PC-3 (cell line): ENCODE data around the gene AXL. TPM values are rescaled to one million over a fixed set of nuclear protein-coding genes. Genes with fewer than 3 reads are reported as not detected.
A peak's percentile ranks its signal among the peaks of the same experiment; 100 is the strongest.
"Not testable (repeated sequence)": the region's sequence is repeated elsewhere in the genome, so short reads cannot be mapped to it uniquely, and the experiment has no call there.

Experiments used
- ATAC-seq: fragments of 200-7000 bp; cut with Tn5 transposase; 2 replicates; pipeline ENCODE4 v1.9.1; 2020; ENCODE audit warnings: mild to moderate bottlenecking, moderate library complexity
- BruUV-seq: library from RNA; stranded (reverse); fragments of 400-500 nt; replicated peaks from 2 replicates; lab custom pipeline; 2021; lab: Mats Ljungman, UMichigan
- CTCF ChIA-PET: fragments of 300-600 bp; sonication (Branson Sonifier 250); formaldehyde crosslinking; loops from one replicate; lab custom pipeline; 2022; ENCODE audit warnings: antibody characterized with exemption; lab: Charles Lee
- POLR2A ChIA-PET: fragments of 300-600 bp; sonication (Branson Sonifier 250); formaldehyde crosslinking; loops from one replicate; lab custom pipeline; 2022; ENCODE audit warnings: antibody characterized with exemption; ENCODE audit not compliant: unreplicated experiment; lab: Charles Lee
- DNase-seq: peaks from one replicate; pipeline ENCODE4 v3.0.0-alpha.2; 2015
- H2AFZ ChIP-seq: fragments of 300-600 bp; sonication (generic); 2 replicates; pipeline ENCODE4 v1.6.0; 2016; ENCODE audit warnings: antibody characterized with exemption, low read length
- H3F3A ChIP-seq: fragments of 300-600 bp; sonication (generic); one replicate; pipeline ENCODE4 v1.6.0; 2017; ENCODE audit warnings: antibody characterized with exemption, low read length, control low read depth, mild to moderate bottlenecking; ENCODE audit not compliant: unreplicated experiment
- H3K27ac ChIP-seq: fragments of 300-600 bp; sonication (generic); 2 replicates; pipeline ENCODE4 v1.5.1; 2016; ENCODE audit warnings: mild to moderate bottlenecking, low read length
- H3K27me3 ChIP-seq: fragments of 300-600 bp; sonication (generic); 2 replicates; pipeline ENCODE4 v1.6.1; 2016; ENCODE audit warnings: low read length, mixed read lengths
- H3K36me3 ChIP-seq: fragments of 300-600 bp; sonication (generic); 2 replicates; pipeline ENCODE4 v1.6.1; 2016; ENCODE audit warnings: low read depth, mixed run types, low read length, mixed read lengths
- H3K4me1 ChIP-seq: fragments of 300-600 bp; sonication (generic); 2 replicates; pipeline ENCODE4 v1.5.1; 2016; ENCODE audit warnings: low read length; ENCODE audit not compliant: insufficient read depth
- H3K4me2 ChIP-seq: fragments of 300-600 bp; sonication (generic); 2 replicates; pipeline ENCODE4 v1.6.0; 2016; ENCODE audit warnings: low read length
- H3K4me3 ChIP-seq: fragments of 300-600 bp; sonication (generic); 2 replicates; pipeline ENCODE4 v1.5.1; 2016; ENCODE audit warnings: mild to moderate bottlenecking, low read length, mixed read lengths
- H3K79me2 ChIP-seq: fragments of 300-600 bp; sonication (generic); 2 replicates; pipeline ENCODE4 v1.6.1; 2017; ENCODE audit warnings: low read length, mixed read lengths
- H3K9ac ChIP-seq: fragments of 300-600 bp; sonication (generic); 2 replicates; pipeline ENCODE4 v1.6.0; 2016; ENCODE audit warnings: mild to moderate bottlenecking, low read length
- H3K9me2 ChIP-seq: fragments of 300-600 bp; sonication (generic); replicated peaks from 2 replicates; pipeline ENCODE4 v1.6.1; 2016; ENCODE audit warnings: mixed run types, low read length, mixed read lengths
- H3K9me3 ChIP-seq: fragments of 300-600 bp; sonication (generic); 2 replicates; pipeline ENCODE4 v1.6.1; 2016; ENCODE audit warnings: low read length, mixed read lengths
- H4K20me1 ChIP-seq: fragments of 300-600 bp; sonication (generic); 2 replicates; pipeline ENCODE4 v1.6.1; 2016; ENCODE audit warnings: low read length, mixed read lengths
- CTCF ChIP-seq: fragments of 300-600 bp; sonication (generic); conservative IDR thresholded peaks from 2 replicates; pipeline ENCODE4 v1.5.1; 2017; ENCODE audit warnings: antibody characterized with exemption, low read depth, mild to moderate bottlenecking, low read length
- EZH2 ChIP-seq: fragments of 300-600 bp; sonication (generic); IDR thresholded peaks from one replicate; pipeline ENCODE4 v1.6.1; 2017; ENCODE audit warnings: antibody characterized with exemption, mild to moderate bottlenecking, low read length; ENCODE audit not compliant: unreplicated experiment
- EZH2phosphoT487 ChIP-seq: fragments of 300-600 bp; sonication (generic); IDR thresholded peaks from 2 replicates; pipeline ENCODE4 v1.6.1; 2018; ENCODE audit warnings: mild to moderate bottlenecking, antibody characterized with exemption, low read length, borderline replicate concordance
- intact Hi-C: fragments of 100-400 bp; cut with micrococcal nuclease; formaldehyde crosslinking; loops from 2 replicates; pipeline ENCODE4 v1.9.0; 2023
- total RNA-seq: library from RNA; depleted of rRNA; stranded (reverse); fragments of >200 nt; gene quantifications from 2 replicates; pipeline ENCODE4 v1.2.3, GENCODE V29; 2014

AXL gene
- total RNA-seq, 1 experiment from 2014 or later, result 172 TPM

- Histone ChIP-seq H3K27ac (peak overlapping the region; percentile 97), H3K36me3 (peaks cover 14% of the 10 kb centered on the region; the same call in 1 of the 2 replicates), H2AFZ (no peak overlapping the region), H3K4me1 (peaks cover 42% of the 10 kb centered on the region), H3K9ac (peak overlapping the region; percentile 75), H3F3A (peaks cover 3% of the 10 kb centered on the region), H4K20me1 (no peaks in the 10 kb centered on the region), H3K79me2 (peaks cover 43% of the 10 kb centered on the region), H3K9me3 (no peaks in the 10 kb centered on the region), H3K9me2 (no peaks in the 10 kb centered on the region), H3K4me2 (peak overlapping the region; percentile 81), H3K27me3 (no peaks in the 10 kb centered on the region), H3K4me3 (peak overlapping the region; percentile 59)
- DNase-seq (no peak), ATAC-seq (no peak)
- no peak for TF ChIP-seq EZH2
- no peak for TF ChIP-seq CTCF
- TF ChIP-seq EZH2phosphoT487, result no peak
- POLR2A ChIA-PET, result no interaction called here
- BruUV-seq, result no TSS peak
- intact Hi-C loops, result no loop called here
- CTCF ChIA-PET, result no interaction called here
Measured at GRCh38 chr19:41226874-41227390, 7.9 kb downstream of the AXL start.

GRCh38 chr19:41228486-41228885 lies 9.5 kb downstream of the AXL start:
- H3F3A ChIP-seq, result peaks cover under 1% of the 10 kb centered on the region
- no peak overlapping the region for H3K9ac ChIP-seq
- H3K4me1 ChIP-seq, result peaks cover 31% of the 10 kb centered on the region
- POLR2A ChIA-PET, result no interaction called here
- CTCF ChIA-PET, result no interaction called here
- H4K20me1 ChIP-seq, result no peaks in the 10 kb centered on the region
- H2AFZ ChIP-seq, result no peak overlapping the region
- no peak overlapping the region for H3K4me3 ChIP-seq
- H3K27me3 ChIP-seq, result no peaks in the 10 kb centered on the region
- ATAC-seq (no peak), DNase-seq (no peak)
- no TSS peak for BruUV-seq
- no peak overlapping the region for H3K27ac ChIP-seq
- peaks cover 30% of the 10 kb centered on the region for H3K79me2 ChIP-seq
- TF ChIP-seq EZH2phosphoT487, result no peak
- no peak for TF ChIP-seq CTCF
- no peak for TF ChIP-seq EZH2
- H3K4me2 ChIP-seq, result no peak overlapping the region
- H3K36me3 ChIP-seq, result peaks cover 17% of the 10 kb centered on the region
- intact Hi-C loops, result no loop called here
- H3K9me2 ChIP-seq, result no peaks in the 10 kb centered on the region
- H3K9me3 ChIP-seq, result no peaks in the 10 kb centered on the region

GRCh38 chr19:41229338-41229737 lies 10.3 kb downstream of the AXL start:
- CTCF ChIA-PET, result interaction anchor here (0.6 kb wide), 1 partner anchor 35 kb away, joined by 5 read pairs; the partner anchor contains the start of gene HNRNPUL1
- intact Hi-C loops, H3K4me2 ChIP-seq, H2AFZ ChIP-seq, H3F3A ChIP-seq, H3K4me3 ChIP-seq, BruUV-seq, H3K9me2 ChIP-seq, H3K27ac ChIP-seq, H4K20me1 ChIP-seq, H3K9me3 ChIP-seq, POLR2A ChIA-PET, ATAC-seq, H3K27me3 ChIP-seq, H3K9ac ChIP-seq: not testable (repeated sequence)
- Histone ChIP-seq H3K4me1 (peaks cover 23% of the 10 kb centered on the region), H3K79me2 (peaks cover 21% of the 10 kb centered on the region), H3K36me3 (peaks cover 21% of the 10 kb centered on the region)
- DNase-seq, result peak; percentile 45
